HepG2 (cell line): ENCODE data around the gene DLX3. TPM values are rescaled to one million over a fixed set of nuclear protein-coding genes. Genes with fewer than 3 reads are reported as not detected.

Experiments used
- ATAC-seq: fragments of 200-7000 bp; cut with Tn5 transposase; 3 replicates; pipeline ENCODE4 v1.9.1; 2020; ENCODE audit warnings: mild to moderate bottlenecking, moderate library complexity
- BruUV-seq: library from RNA; stranded (reverse); fragments of 400-500 nt; replicated peaks from 2 replicates; lab custom pipeline; 2021; lab: Mats Ljungman, UMichigan
- CTCF ChIA-PET: fragments of 300-600 bp; formaldehyde crosslinking; extraction: SDS; loops from one replicate; lab custom pipeline; 2021; ENCODE audit warnings: low total read pairs, inconsistent platforms, low intra/inter-chr PET ratio; lab: Yijun Ruan, JAX
- POLR2A ChIA-PET: fragments of 350-600 bp; sonication (Branson Sonifier 250); formaldehyde crosslinking; loops from one replicate; lab custom pipeline; 2020; ENCODE audit warnings: antibody characterized with exemption, inconsistent platforms; lab: Yijun Ruan, JAX
- DNase-seq: peaks from one replicate; pipeline ENCODE4 v3.0.0-alpha.2; 2015; ENCODE audit warnings: low spot score
- FAIRE-seq: peaks from 3 replicates; lab custom pipeline; 2011; peaks lifted over from hg19 to GRCh38; lab: Jason Lieb, UNC
- H2AFZ ChIP-seq: one replicate; pipeline ENCODE4 v1.6.1; 2011; ENCODE audit warnings: low read length, inconsistent platforms
- H3K27ac ChIP-seq: fragments of 300-600 bp; 3 replicates; pipeline ENCODE4 v1.8.0; 2011; ENCODE audit warnings: mixed run types, mild to moderate bottlenecking, mixed read lengths, low read length, inconsistent platforms; ENCODE audit not compliant: insufficient read depth; ENCODE audit errors: extremely low read length
- H3K27me3 ChIP-seq, 2 experiments: fragments of 200-600 bp in 1 of 2; 2 replicates in 1 of 2; 3 replicates in 1 of 2; pipeline versions ENCODE4 v1.6.0 to v1.8.0; 2011; ENCODE audit warnings: low read length in 2 of 2, mild to moderate bottlenecking in 2 of 2, moderate library complexity in 2 of 2, inconsistent platforms in 1 of 2; ENCODE audit not compliant: insufficient read depth in 2 of 2, control insufficient read depth in 1 of 2
- H3K36me3 ChIP-seq, 2 experiments: fragments of 200-600 bp in 1 of 2; replicated peaks in 1 of 2; 2 replicates in 1 of 2; 3 replicates in 1 of 2; pipeline versions ENCODE4 v1.5.1 to v1.8.0; 2011; ENCODE audit warnings: low read length in 2 of 2, inconsistent platforms in 1 of 2; ENCODE audit not compliant: insufficient read depth in 2 of 2, control insufficient read depth in 1 of 2
- H3K4me1 ChIP-seq: 2 replicates; pipeline ENCODE4 v1.5.1; 2012; ENCODE audit warnings: low read length, inconsistent platforms; ENCODE audit not compliant: insufficient read depth
- H3K4me2 ChIP-seq: 2 replicates; pipeline ENCODE4 v1.6.0; 2011; ENCODE audit warnings: low read depth, low read length, inconsistent platforms
- H3K4me3 ChIP-seq, 3 experiments: fragments of 200-600 bp in 1 of 3; sonication (generic), shearing (Covaris generic) in 1 of 3; replicated peaks in 1 of 3; 2 replicates each; pipeline ENCODE4 v1.5.1; 2011 to 2016; ENCODE audit warnings: low read length in 3 of 3, inconsistent platforms in 2 of 3, low read depth in 2 of 3, mild to moderate bottlenecking in 2 of 3, control low read depth in 1 of 3, mixed read lengths in 1 of 3; ENCODE audit not compliant: insufficient read depth in 1 of 3
- H3K79me2 ChIP-seq: one replicate; pipeline ENCODE4 v1.6.1; 2011; ENCODE audit warnings: low read length, inconsistent platforms; ENCODE audit not compliant: insufficient read depth
- H3K9ac ChIP-seq: 2 replicates; pipeline ENCODE4 v1.6.0; 2011; ENCODE audit warnings: mild to moderate bottlenecking, low read depth, low read length, inconsistent platforms; ENCODE audit not compliant: insufficient read depth
- H3K9me3 ChIP-seq: 2 replicates; pipeline ENCODE4 v1.5.1; 2012; ENCODE audit warnings: mild to moderate bottlenecking, low read length
- H4K20me1 ChIP-seq: 2 replicates; pipeline ENCODE4 v1.6.0; 2011; ENCODE audit warnings: inconsistent platforms, mild to moderate bottlenecking, low read length, moderate library complexity; ENCODE audit not compliant: insufficient read depth
- ATM ChIP-seq: fragments of 450-650 bp; IDR thresholded peaks from 2 replicates; pipeline ENCODE4 v1.7.1; 2017; ENCODE audit warnings: mild to moderate bottlenecking, borderline replicate concordance
- SKI ChIP-seq: fragments of 450-650 bp; IDR thresholded peaks from one replicate; pipeline ENCODE4 v1.6.1; 2018; ENCODE audit warnings: mild to moderate bottlenecking; ENCODE audit not compliant: partially characterized antibody
- ZFP36 ChIP-seq: fragments of 150-350 bp; IDR thresholded peaks from 2 replicates; pipeline ENCODE4 v1.6.1; 2018; ENCODE audit warnings: borderline replicate concordance, low read length, low read depth; ENCODE audit not compliant: partially characterized antibody
- ZKSCAN5 ChIP-seq: sonication (generic); formaldehyde crosslinking; IDR thresholded peaks from 2 replicates; pipeline ENCODE4 v1.5.1; 2020; ENCODE audit warnings: mild to moderate bottlenecking, missing genetic modification reagents
- ZNF121 ChIP-seq: sonication (generic); formaldehyde crosslinking; IDR thresholded peaks from 2 replicates; pipeline ENCODE4 v1.5.0; 2020; ENCODE audit warnings: mild to moderate bottlenecking, missing genetic modification reagents
- ZNF160 ChIP-seq: sonication (generic); formaldehyde crosslinking; IDR thresholded peaks from 2 replicates; pipeline ENCODE4 v1.8.0; 2022; ENCODE audit warnings: mild to moderate bottlenecking, inconsistent platforms, missing genetic modification reagents
- ZNF350 ChIP-seq: sonication (generic); formaldehyde crosslinking; IDR thresholded peaks from 2 replicates; pipeline ENCODE4 v1.4.0; 2020; ENCODE audit warnings: mild to moderate bottlenecking, low read depth, missing genetic modification reagents, borderline replicate concordance
- WGBS: methylation state at CpG from one replicate; pipeline ENCODE4 v1.1.6; 2017; ENCODE audit warnings: low lambda C conversion rate; 5-methylcytosine and 5-hydroxymethylcytosine counted together
- in situ Hi-C: cut with HindIII; loops from 2 replicates; pipeline ENCODE4 v1.10.0; 2017; ENCODE audit warnings: low pct_unique_long_range_greater_than_20kb; ENCODE audit not compliant: extremely low pct_ligation_motif_present
- intact Hi-C: fragments of 100-400 bp; cut with micrococcal nuclease; formaldehyde crosslinking; loops from one replicate; pipeline ENCODE4 v1.10.0; 2022; ENCODE audit not compliant: unreplicated experiment
- polyA plus RNA-seq, 8 experiments: library from polyadenylated mRNA; depleted of rRNA in 3 of 8; stranded (reverse) in 7 of 8; unstranded in 1 of 8; fragments of >200 nt; fragmentation: Illumina TruSeq in 4 of 8; extraction: Trizol in 4 of 8; gene quantifications; 2 replicates each; pipeline versions ENCODE4 v1.2.1 to v1.2.3, GENCODE V29; 2011 to 2016; ENCODE audit warnings: low read depth in 4 of 8, missing spikeins in 1 of 8, mixed read lengths in 1 of 8; ENCODE audit not compliant: insufficient read depth in 1 of 8
- total RNA-seq, 5 experiments: library from RNA; depleted of rRNA; stranded (reverse); fragments of >200 nt; fragmentation: Illumina TruSeq; extraction: Trizol; gene quantifications; 2 replicates each; pipeline ENCODE4 v1.2.3, GENCODE V29; 2016; ENCODE audit warnings: low read depth in 1 of 5

Gene DLX3
- total and polyA plus RNA-seq, 2 of the 13 experiments (the other 11 are each of a cell fraction or from before 2014, with no cell fraction given): 0.03 TPM; not detected in 1

DNA sequence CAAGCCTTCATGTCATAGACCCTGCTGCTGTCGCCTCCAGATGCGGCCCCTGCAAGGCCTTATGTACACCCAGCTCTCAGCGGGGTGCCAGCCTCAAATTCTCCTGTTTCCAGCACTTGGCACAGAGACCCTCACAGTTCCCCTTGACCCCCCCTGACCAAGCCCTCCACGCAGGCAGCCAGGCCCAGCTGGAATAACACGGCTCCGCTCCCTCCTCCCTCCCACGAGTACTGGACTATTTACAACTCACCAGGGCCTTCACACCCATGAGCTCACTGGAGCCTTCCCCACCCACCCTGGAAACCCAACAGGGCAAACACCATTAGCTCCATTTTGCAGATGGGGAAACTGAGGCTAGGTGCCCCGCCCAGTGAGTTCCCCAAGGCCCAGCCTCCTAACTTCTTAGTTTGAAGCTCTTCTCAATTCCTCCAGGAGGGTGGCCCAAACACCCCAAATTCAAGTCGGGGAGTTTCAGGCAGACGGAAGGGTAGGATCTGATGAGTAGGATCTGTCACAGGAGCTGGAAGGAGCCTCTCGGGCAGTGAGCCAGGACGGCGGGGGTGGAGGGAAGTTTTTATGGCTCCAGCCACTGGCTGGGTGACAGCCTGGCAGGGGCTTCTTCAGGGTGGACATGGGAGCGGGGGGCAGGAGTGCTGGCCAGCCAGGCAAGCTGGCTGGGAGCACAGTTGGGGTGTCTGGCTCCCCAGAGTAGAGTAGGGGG is 43.5 kb downstream of the DLX3 start (continued):
- no peak for TF ChIP-seq ZNF160 (CRISPR knock-in tag)
- no peak for TF ChIP-seq ZNF350 (CRISPR knock-in tag)
- no peak for TF ChIP-seq SKI
- TF ChIP-seq ZNF121 (CRISPR knock-in tag): no peak
- no peak for TF ChIP-seq ATM

DNA sequence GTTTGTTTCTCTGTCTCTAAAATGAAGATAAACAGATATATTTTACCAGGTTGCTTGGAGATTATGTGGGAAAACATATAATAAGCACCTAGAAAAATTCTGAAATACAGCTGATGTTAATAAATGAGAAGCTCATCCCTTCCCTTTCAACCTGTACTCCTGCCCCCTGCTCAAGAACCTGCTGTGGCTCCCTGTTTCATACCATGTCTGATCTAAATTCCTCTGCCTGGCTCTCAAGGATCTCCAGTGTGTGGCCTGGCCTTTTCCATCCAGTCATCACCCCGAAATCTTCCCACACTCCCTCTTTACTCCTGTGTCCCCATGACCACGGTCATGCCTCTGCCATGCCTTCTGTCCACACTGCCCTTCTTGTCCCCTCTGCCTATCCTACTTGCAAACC is 45.4 kb downstream of the DLX3 start:
- Histone ChIP-seq H4K20me1 (no peaks in the 10 kb centered on the region), H3K27ac (no peak overlapping the region), H3K27me3 (peaks cover 6 to 55% of the 10 kb centered on the region in 2 experiments; a peak in 4 of 5 replicates), H3K36me3 (no peaks in the 10 kb centered on the region), H3K4me1 (peaks cover 39% of the 10 kb centered on the region), H3K4me2 (no peak overlapping the region), H3K4me3 (no peak overlapping the region), H3K79me2 (no peaks in the 10 kb centered on the region), H3K9ac (no peak overlapping the region), H3K9me3 (no peaks in the 10 kb centered on the region), H2AFZ (no peak overlapping the region)
- peak; percentile 45 for TF ChIP-seq ZFP36
- no peak for TF ChIP-seq ZKSCAN5 (CRISPR knock-in tag)
- CTCF ChIA-PET: no interaction called here
- FAIRE-seq (no peak), DNase-seq (no peak), ATAC-seq (no peak)
- intact Hi-C loops: loop anchor here (5.0 kb wide), 1 partner anchor 48 kb away; the partner anchor contains the start of gene DLX3
- POLR2A ChIA-PET: no interaction called here
- no TSS peak for BruUV-seq
- WGBS: 32% methylated on average over 2 of the region's 2 CpGs
- in situ Hi-C loops: loop anchor here (5.0 kb wide), 1 partner anchor 43 kb away; no protein-coding TSS in a partner anchor
